Transverse colon (tissue), 4 donors: Measurements from ENCODE around the gene KCNG3.

Experiments
- POLR2AphosphoS5 ChIP-seq, 3 donors: sonication (generic); formaldehyde crosslinking; IDR thresholded peaks; one replicate each; pipeline ENCODE4 v1.6.1; 2016; ENCODE audit warnings: antibody characterized with exemption in 3 of 3
- TF ChIP-seq, protein P1 (sequence below), 5 experiments: fragments of 200-600 bp in 3 of 5; fragments of 450-650 bp in 2 of 5; sonication (generic) in 3 of 5; IDR thresholded peaks; 1 replicate in 2 of 5; 2 replicates in 3 of 5; pipeline ENCODE4 v1.5.1; 2016 to 2017; ENCODE audit warnings: antibody characterized with exemption in 5 of 5, inconsistent platforms in 3 of 5, mild to moderate bottlenecking in 2 of 5, moderate library complexity in 1 of 5

- TF ChIP-seq, protein P1, sequence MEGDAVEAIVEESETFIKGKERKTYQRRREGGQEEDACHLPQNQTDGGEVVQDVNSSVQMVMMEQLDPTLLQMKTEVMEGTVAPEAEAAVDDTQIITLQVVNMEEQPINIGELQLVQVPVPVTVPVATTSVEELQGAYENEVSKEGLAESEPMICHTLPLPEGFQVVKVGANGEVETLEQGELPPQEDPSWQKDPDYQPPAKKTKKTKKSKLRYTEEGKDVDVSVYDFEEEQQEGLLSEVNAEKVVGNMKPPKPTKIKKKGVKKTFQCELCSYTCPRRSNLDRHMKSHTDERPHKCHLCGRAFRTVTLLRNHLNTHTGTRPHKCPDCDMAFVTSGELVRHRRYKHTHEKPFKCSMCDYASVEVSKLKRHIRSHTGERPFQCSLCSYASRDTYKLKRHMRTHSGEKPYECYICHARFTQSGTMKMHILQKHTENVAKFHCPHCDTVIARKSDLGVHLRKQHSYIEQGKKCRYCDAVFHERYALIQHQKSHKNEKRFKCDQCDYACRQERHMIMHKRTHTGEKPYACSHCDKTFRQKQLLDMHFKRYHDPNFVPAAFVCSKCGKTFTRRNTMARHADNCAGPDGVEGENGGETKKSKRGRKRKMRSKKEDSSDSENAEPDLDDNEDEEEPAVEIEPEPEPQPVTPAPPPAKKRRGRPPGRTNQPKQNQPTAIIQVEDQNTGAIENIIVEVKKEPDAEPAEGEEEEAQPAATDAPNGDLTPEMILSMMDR (IDR thresholded peaks at IDR 0.05): no peak
- no peak for TF ChIP-seq POLR2AphosphoS5 (IDR thresholded peaks at IDR 0.05)
Observed at GRCh38 chr2:42448163-42448562, 45.6 kb downstream of the KCNG3 start.
